HEK293 (cell line): Measurements from ENCODE around the gene COG1.

Source experiments
- AEBP2 ChIP-seq: fragments of 450-650 bp; formaldehyde crosslinking; IDR thresholded peaks from 2 replicates; pipeline ENCODE4 v1.5.1; 2016; ENCODE audit warnings: missing biosample characterization, missing genetic modification characterization, borderline replicate concordance
- CTCF ChIP-seq: fragments of 450-650 bp; formaldehyde crosslinking; IDR thresholded peaks from 2 replicates; pipeline ENCODE4 v1.5.1; 2016; ENCODE audit warnings: missing biosample characterization, missing genetic modification characterization
- HOXD13 ChIP-seq: sonication (generic); formaldehyde crosslinking; IDR thresholded peaks from 2 replicates; pipeline ENCODE4 v1.8.0; 2022; ENCODE audit warnings: missing genetic modification reagents, borderline replicate concordance
- KLF1 ChIP-seq: fragments of 450-650 bp; formaldehyde crosslinking; IDR thresholded peaks from 2 replicates; pipeline ENCODE4 v1.5.1; 2016; ENCODE audit warnings: missing biosample characterization, missing genetic modification characterization
- MEIS1 ChIP-seq: sonication (generic); formaldehyde crosslinking; IDR thresholded peaks from 2 replicates; pipeline ENCODE4 v1.8.1; 2022; ENCODE audit warnings: missing genetic modification reagents, mild to moderate bottlenecking, borderline replicate concordance
- MYNN ChIP-seq: fragments of 450-650 bp; formaldehyde crosslinking; IDR thresholded peaks from 2 replicates; pipeline ENCODE4 v1.5.1; 2016; ENCODE audit warnings: missing biosample characterization, missing genetic modification characterization, borderline replicate concordance
- REST ChIP-seq: fragments of 450-650 bp; formaldehyde crosslinking; IDR thresholded peaks from 2 replicates; pipeline ENCODE4 v1.5.1; 2016; ENCODE audit warnings: missing biosample characterization, missing genetic modification characterization
- SALL2 ChIP-seq: fragments of 450-650 bp; formaldehyde crosslinking; IDR thresholded peaks from 2 replicates; pipeline ENCODE4 v1.5.0; 2017; ENCODE audit warnings: missing biosample characterization, mild to moderate bottlenecking, missing genetic modification characterization, borderline replicate concordance
- ZBTB10 ChIP-seq: fragments of 450-650 bp; formaldehyde crosslinking; IDR thresholded peaks from 2 replicates; pipeline ENCODE4 v1.5.1; 2016; ENCODE audit warnings: missing biosample characterization, missing genetic modification characterization
- ZBTB21 ChIP-seq: fragments of 450-650 bp; formaldehyde crosslinking; IDR thresholded peaks from 2 replicates; pipeline ENCODE4 v1.5.1; 2017; ENCODE audit warnings: missing biosample characterization, missing genetic modification characterization
- ZNF121 ChIP-seq: fragments of 450-650 bp; formaldehyde crosslinking; IDR thresholded peaks from 2 replicates; pipeline ENCODE4 v1.5.1; 2016; ENCODE audit warnings: missing biosample characterization, missing genetic modification characterization
- ZNF37A ChIP-seq: fragments of 450-650 bp; IDR thresholded peaks from 2 replicates; pipeline ENCODE4 v1.5.1; 2018; ENCODE audit warnings: missing biosample characterization, missing genetic modification characterization
- ZNF530 ChIP-seq: fragments of 450-650 bp; formaldehyde crosslinking; IDR thresholded peaks from 2 replicates; pipeline ENCODE4 v1.5.1; 2016; ENCODE audit warnings: low read depth, missing biosample characterization, missing genetic modification characterization
- ZNF830 ChIP-seq: fragments of 450-650 bp; IDR thresholded peaks from 2 replicates; pipeline ENCODE4 v1.5.0; 2018; ENCODE audit warnings: missing biosample characterization, missing genetic modification characterization, low read depth, mild to moderate bottlenecking, moderate library complexity

GRCh38 chr17:73249700-73250099, 56.8 kb downstream of the COG1 start:
- TF ChIP-seq ZBTB21 (tag by site-specific recombination) (no peak), CTCF (no peak), HOXD13 (CRISPR knock-in tag) (no peak), AEBP2 (no peak), SALL2 (tag by site-specific recombination) (no peak), MEIS1 (no peak), ZBTB10 (tag by site-specific recombination) (no peak), ZNF121 (tag by site-specific recombination) (no peak), KLF1 (no peak), ZNF830 (tag by site-specific recombination) (no peak), MYNN (tag by site-specific recombination) (no peak), ZNF37A (tag by site-specific recombination) (no peak), REST (tag by site-specific recombination) (no peak), ZNF530 (tag by site-specific recombination) (no peak)
